SK-N-SH treated with all-trans-retinoic acid at 6 μM for 48 hours (cell line): Measurements from ENCODE around the gene GRK5.

Experiments
- ATAC-seq: fragments of 200-7000 bp; cut with Tn5 transposase; 3 replicates; pipeline ENCODE4 v1.9.1; 2020; ENCODE audit warnings: mild to moderate bottlenecking, moderate library complexity
- ARNTL ChIP-seq: fragments of 450-650 bp; formaldehyde crosslinking; IDR thresholded peaks from 2 replicates; pipeline ENCODE4 v1.5.0; 2020; ENCODE audit warnings: low read depth, mild to moderate bottlenecking, moderate library complexity, borderline replicate concordance
- BACH2 ChIP-seq: fragments of 250-450 bp; sonication (Bioruptor Pico); IDR thresholded peaks from 2 replicates; pipeline ENCODE4 v1.9.0; 2021; ENCODE audit warnings: mild to moderate bottlenecking, borderline replicate concordance
- CREB5 ChIP-seq: fragments of 250-450 bp; sonication (Bioruptor Pico); IDR thresholded peaks from 2 replicates; pipeline ENCODE4 v1.5.1; 2020; ENCODE audit warnings: low read depth, mild to moderate bottlenecking, moderate library complexity
- CSDC2 ChIP-seq: fragments of 250-450 bp; sonication (Bioruptor Pico); IDR thresholded peaks from 2 replicates; pipeline ENCODE4 v1.5.0; 2020; ENCODE audit warnings: mild to moderate bottlenecking, moderate library complexity
- ESRRG ChIP-seq: fragments of 250-450 bp; sonication (Bioruptor Pico); IDR thresholded peaks from 2 replicates; pipeline ENCODE4 v1.6.1; 2021; ENCODE audit warnings: mild to moderate bottlenecking
- GLIS3 ChIP-seq: fragments of 250-450 bp; sonication (Bioruptor Pico); IDR thresholded peaks from 2 replicates; pipeline ENCODE4 v1.5.0; 2020; ENCODE audit warnings: mild to moderate bottlenecking, moderate library complexity
- ISL1 ChIP-seq: fragments of 250-450 bp; sonication (Bioruptor Pico); IDR thresholded peaks from 2 replicates; pipeline ENCODE4 v2.1.2; 2022; ENCODE audit warnings: mild to moderate bottlenecking, moderate library complexity
- OSR1 ChIP-seq: fragments of 250-450 bp; sonication (Bioruptor Pico); IDR thresholded peaks from 2 replicates; pipeline ENCODE4 v1.8.0; 2022; ENCODE audit warnings: moderate library complexity, mild to moderate bottlenecking, inconsistent platforms
- PATZ1 ChIP-seq: fragments of 250-450 bp; sonication (Bioruptor Pico); IDR thresholded peaks from 2 replicates; pipeline ENCODE4 v1.8.0; 2020; ENCODE audit warnings: mild to moderate bottlenecking, moderate library complexity, borderline replicate concordance
- PPARA ChIP-seq: fragments of 250-450 bp; sonication (Bioruptor Pico); IDR thresholded peaks from 2 replicates; pipeline ENCODE4 v1.5.0; 2020; ENCODE audit warnings: mild to moderate bottlenecking, borderline replicate concordance
- RARB ChIP-seq: fragments of 250-450 bp; sonication (Bioruptor Pico); IDR thresholded peaks from 2 replicates; pipeline ENCODE4 v1.8.0; 2021; ENCODE audit warnings: mild to moderate bottlenecking, moderate library complexity
- SNAI2 ChIP-seq: fragments of 250-450 bp; sonication (Bioruptor Pico); IDR thresholded peaks from 2 replicates; pipeline ENCODE4 v1.5.0; 2020; ENCODE audit warnings: mild to moderate bottlenecking, moderate library complexity
- TCF4 ChIP-seq: fragments of 250-450 bp; sonication (Bioruptor Pico); IDR thresholded peaks from 2 replicates; pipeline ENCODE4 v1.8.0; 2021; ENCODE audit warnings: mild to moderate bottlenecking, moderate library complexity, borderline replicate concordance
- ZFP30 ChIP-seq: fragments of 450-650 bp; formaldehyde crosslinking; IDR thresholded peaks from 2 replicates; pipeline ENCODE4 v1.5.0; 2022; ENCODE audit warnings: mild to moderate bottlenecking, moderate library complexity
- ZNF565 ChIP-seq: fragments of 450-650 bp; formaldehyde crosslinking; conservative IDR thresholded peaks from 2 replicates; pipeline ENCODE4 v1.5.0; 2020; ENCODE audit warnings: low read depth, mild to moderate bottlenecking, moderate library complexity
- ZNF70 ChIP-seq: fragments of 450-650 bp; formaldehyde crosslinking; IDR thresholded peaks from 2 replicates; pipeline ENCODE4 v1.5.0; 2020; ENCODE audit warnings: mild to moderate bottlenecking, moderate library complexity
- TF ChIP-seq, protein P1 (sequence below): fragments of 250-450 bp; sonication (Bioruptor Pico); IDR thresholded peaks from 2 replicates; pipeline ENCODE4 v1.8.0; 2021; ENCODE audit warnings: low read depth, mild to moderate bottlenecking, moderate library complexity, borderline replicate concordance
- TF ChIP-seq, protein P2 (sequence below): fragments of 250-450 bp; sonication (Bioruptor Pico); IDR thresholded peaks from 2 replicates; pipeline ENCODE4 v1.5.1; 2021; ENCODE audit warnings: mild to moderate bottlenecking, moderate library complexity
- TF ChIP-seq, protein P3 (sequence below): fragments of 250-450 bp; sonication (Bioruptor Pico); IDR thresholded peaks from 2 replicates; pipeline ENCODE4 v1.5.0; 2020; ENCODE audit warnings: mild to moderate bottlenecking, moderate library complexity

GRK5 gene

DNA sequence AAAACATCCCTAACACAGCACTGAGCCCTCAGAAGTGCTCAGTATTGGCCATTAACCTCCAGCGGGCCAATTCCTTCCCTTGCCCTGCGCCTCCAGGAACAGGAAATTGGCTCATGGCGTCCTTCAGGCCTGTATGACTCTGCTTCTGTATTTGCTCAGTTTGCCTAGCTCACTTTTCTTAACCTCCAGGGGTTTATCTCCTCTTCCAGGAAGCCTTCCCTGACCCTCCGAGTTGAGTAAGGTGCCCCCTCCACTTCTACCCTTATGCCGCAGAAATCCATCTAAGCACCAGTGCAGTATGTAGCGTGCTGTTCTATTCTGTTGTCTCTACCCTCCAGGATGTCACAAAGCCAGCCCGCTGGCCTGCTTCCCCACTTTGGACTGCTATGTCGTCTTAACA lies 40.8 kb upstream of the GRK5 start:
- TF ChIP-seq, protein P1, sequence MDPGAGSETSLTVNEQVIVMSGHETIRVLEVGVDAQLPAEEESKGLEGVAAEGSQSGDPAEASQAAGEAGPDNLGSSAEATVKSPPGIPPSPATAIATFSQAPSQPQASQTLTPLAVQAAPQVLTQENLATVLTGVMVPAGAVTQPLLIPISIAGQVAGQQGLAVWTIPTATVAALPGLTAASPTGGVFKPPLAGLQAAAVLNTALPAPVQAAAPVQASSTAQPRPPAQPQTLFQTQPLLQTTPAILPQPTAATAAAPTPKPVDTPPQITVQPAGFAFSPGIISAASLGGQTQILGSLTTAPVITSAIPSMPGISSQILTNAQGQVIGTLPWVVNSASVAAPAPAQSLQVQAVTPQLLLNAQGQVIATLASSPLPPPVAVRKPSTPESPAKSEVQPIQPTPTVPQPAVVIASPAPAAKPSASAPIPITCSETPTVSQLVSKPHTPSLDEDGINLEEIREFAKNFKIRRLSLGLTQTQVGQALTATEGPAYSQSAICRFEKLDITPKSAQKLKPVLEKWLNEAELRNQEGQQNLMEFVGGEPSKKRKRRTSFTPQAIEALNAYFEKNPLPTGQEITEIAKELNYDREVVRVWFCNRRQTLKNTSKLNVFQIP (CRISPR knock-in tag) = no peak
- TF ChIP-seq CREB5 (CRISPR knock-in tag) (no peak), SNAI2 (CRISPR knock-in tag) (no peak), RARB (CRISPR knock-in tag) (no peak), ARNTL (CRISPR knock-in tag) (no peak), ZNF565 (CRISPR knock-in tag) (no peak), OSR1 (no peak), CSDC2 (no peak)
- TF ChIP-seq, protein P2, sequence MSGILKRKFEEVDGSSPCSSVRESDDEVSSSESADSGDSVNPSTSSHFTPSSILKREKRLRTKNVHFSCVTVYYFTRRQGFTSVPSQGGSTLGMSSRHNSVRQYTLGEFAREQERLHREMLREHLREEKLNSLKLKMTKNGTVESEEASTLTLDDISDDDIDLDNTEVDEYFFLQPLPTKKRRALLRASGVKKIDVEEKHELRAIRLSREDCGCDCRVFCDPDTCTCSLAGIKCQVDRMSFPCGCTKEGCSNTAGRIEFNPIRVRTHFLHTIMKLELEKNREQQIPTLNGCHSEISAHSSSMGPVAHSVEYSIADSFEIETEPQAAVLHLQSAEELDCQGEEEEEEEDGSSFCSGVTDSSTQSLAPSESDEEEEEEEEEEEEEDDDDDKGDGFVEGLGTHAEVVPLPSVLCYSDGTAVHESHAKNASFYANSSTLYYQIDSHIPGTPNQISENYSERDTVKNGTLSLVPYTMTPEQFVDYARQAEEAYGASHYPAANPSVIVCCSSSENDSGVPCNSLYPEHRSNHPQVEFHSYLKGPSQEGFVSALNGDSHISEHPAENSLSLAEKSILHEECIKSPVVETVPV (CRISPR knock-in tag) = no peak
- no peak for ATAC-seq

GRCh38 chr10:119167041-119167440 lies 40.3 kb upstream of the GRK5 start:
- TF ChIP-seq CREB5 (CRISPR knock-in tag) = no peak
- no peak for TF ChIP-seq BACH2 (CRISPR knock-in tag)
- TF ChIP-seq CSDC2 = no peak
- TF ChIP-seq TCF4 (CRISPR knock-in tag) = no peak
- no peak for TF ChIP-seq ZNF565 (CRISPR knock-in tag)
- TF ChIP-seq ARNTL (CRISPR knock-in tag) = no peak
- TF ChIP-seq ESRRG (CRISPR knock-in tag) = no peak
- TF ChIP-seq, protein P3, sequence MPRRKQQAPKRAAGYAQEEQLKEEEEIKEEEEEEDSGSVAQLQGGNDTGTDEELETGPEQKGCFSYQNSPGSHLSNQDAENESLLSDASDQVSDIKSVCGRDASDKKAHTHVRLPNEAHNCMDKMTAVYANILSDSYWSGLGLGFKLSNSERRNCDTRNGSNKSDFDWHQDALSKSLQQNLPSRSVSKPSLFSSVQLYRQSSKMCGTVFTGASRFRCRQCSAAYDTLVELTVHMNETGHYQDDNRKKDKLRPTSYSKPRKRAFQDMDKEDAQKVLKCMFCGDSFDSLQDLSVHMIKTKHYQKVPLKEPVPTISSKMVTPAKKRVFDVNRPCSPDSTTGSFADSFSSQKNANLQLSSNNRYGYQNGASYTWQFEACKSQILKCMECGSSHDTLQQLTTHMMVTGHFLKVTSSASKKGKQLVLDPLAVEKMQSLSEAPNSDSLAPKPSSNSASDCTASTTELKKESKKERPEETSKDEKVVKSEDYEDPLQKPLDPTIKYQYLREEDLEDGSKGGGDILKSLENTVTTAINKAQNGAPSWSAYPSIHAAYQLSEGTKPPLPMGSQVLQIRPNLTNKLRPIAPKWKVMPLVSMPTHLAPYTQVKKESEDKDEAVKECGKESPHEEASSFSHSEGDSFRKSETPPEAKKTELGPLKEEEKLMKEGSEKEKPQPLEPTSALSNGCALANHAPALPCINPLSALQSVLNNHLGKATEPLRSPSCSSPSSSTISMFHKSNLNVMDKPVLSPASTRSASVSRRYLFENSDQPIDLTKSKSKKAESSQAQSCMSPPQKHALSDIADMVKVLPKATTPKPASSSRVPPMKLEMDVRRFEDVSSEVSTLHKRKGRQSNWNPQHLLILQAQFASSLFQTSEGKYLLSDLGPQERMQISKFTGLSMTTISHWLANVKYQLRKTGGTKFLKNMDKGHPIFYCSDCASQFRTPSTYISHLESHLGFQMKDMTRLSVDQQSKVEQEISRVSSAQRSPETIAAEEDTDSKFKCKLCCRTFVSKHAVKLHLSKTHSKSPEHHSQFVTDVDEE (CRISPR knock-in tag) = no peak
- no peak for TF ChIP-seq ISL1 (CRISPR knock-in tag)
- no peak for TF ChIP-seq OSR1
- TF ChIP-seq GLIS3 = no peak
- no peak for ATAC-seq

DNA sequence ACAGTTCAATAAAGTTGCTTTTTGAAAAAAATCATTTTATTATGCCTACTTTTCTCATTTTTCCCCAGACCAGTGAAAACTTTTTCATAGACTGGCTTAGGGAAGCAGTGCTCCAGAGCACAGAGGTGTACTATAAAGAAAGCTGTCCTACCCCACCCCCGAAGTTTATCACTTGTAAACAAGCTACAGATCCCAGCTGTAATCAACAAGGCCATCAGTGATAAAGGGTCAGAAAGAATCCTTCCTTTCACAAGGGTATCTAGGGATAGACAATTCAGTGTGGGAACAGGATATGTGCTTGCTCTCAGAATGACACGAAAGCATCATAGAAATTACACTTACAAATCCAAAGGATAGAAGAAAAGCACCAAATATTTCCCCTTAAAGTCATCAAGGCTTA lies 33.3 kb upstream of the GRK5 start:
- ATAC-seq = no peak
- TF ChIP-seq ZNF70 (CRISPR knock-in tag) = no peak
- TF ChIP-seq, protein P3 (CRISPR knock-in tag) = no peak
- TF ChIP-seq ZFP30 (CRISPR knock-in tag) = no peak
- TF ChIP-seq PATZ1 (CRISPR knock-in tag) = no peak
- no peak for TF ChIP-seq GLIS3
- TF ChIP-seq, protein P2 (CRISPR knock-in tag) = no peak
- TF ChIP-seq PPARA (CRISPR knock-in tag) = no peak
- no peak for TF ChIP-seq TCF4 (CRISPR knock-in tag)
- no peak for TF ChIP-seq CSDC2
